Duodenal mucosa (tissue), 2 donors: Measurements from ENCODE around the gene SIRPG.

Experiments
- H3K27ac ChIP-seq: one replicate; pipeline ENCODE4 v1.7.0; 2013; ENCODE audit warnings: low read depth, low read length
- H3K27me3 ChIP-seq, 2 donors: one replicate each; pipeline ENCODE4 v1.7.0; 2013; ENCODE audit warnings: low read length in 2 of 2, control low read depth in 1 of 2; ENCODE audit not compliant: insufficient read depth in 2 of 2, control insufficient read depth in 1 of 2
- H3K36me3 ChIP-seq, 2 donors: one replicate each; pipeline ENCODE4 v1.7.0; 2013; ENCODE audit warnings: low read length in 2 of 2, control low read depth in 1 of 2; ENCODE audit not compliant: insufficient read depth in 2 of 2, control insufficient read depth in 1 of 2
- H3K4me1 ChIP-seq, 2 donors: one replicate each; pipeline ENCODE4 v1.7.0; 2013; ENCODE audit warnings: low read length in 2 of 2, control low read depth in 1 of 2; ENCODE audit not compliant: insufficient read depth in 2 of 2, control insufficient read depth in 1 of 2
- H3K4me3 ChIP-seq, 2 donors: one replicate each; pipeline ENCODE4 v1.7.0; 2013; ENCODE audit warnings: low read length in 2 of 2, low read depth in 1 of 2
- H3K9ac ChIP-seq, 2 donors: one replicate each; pipeline ENCODE4 v1.7.0; 2013; ENCODE audit warnings: low read length in 2 of 2, low read depth in 1 of 2
- H3K9me3 ChIP-seq, 2 donors: one replicate each; pipeline ENCODE4 v1.7.0; 2013; ENCODE audit warnings: low read length in 2 of 2, control low read depth in 1 of 2; ENCODE audit not compliant: control insufficient read depth in 1 of 2

SIRPG gene

GRCh38 chr20:1637226-1637625, 20.4 kb downstream of the SIRPG start:
- Histone ChIP-seq H3K9ac (no peak overlapping the region), H3K9me3 (no peaks in the 10 kb centered on the region), H3K4me1 (no peaks in the 10 kb centered on the region), H3K27me3 (no peaks in the 10 kb centered on the region), H3K27ac (no peak overlapping the region), H3K4me3 (no peak overlapping the region), H3K36me3 (no peaks in the 10 kb centered on the region)

- Histone ChIP-seq H3K4me3 (no peak overlapping the region), H3K27me3 (no peaks in the 10 kb centered on the region), H3K9me3 (no peaks in the 10 kb centered on the region), H3K4me1 (no peaks in the 10 kb centered on the region), H3K9ac (no peak overlapping the region), H3K27ac (no peak overlapping the region), H3K36me3 (no peaks in the 10 kb centered on the region)
These were observed 21.0 kb downstream of the SIRPG start for GRCh38 chr20:1636621-1637020.

- H3K4me3 ChIP-seq = no peak overlapping the region
- H3K9me3 ChIP-seq = no peaks in the 10 kb centered on the region
- no peak overlapping the region for H3K9ac ChIP-seq
- H3K27me3 ChIP-seq = no peaks in the 10 kb centered on the region
- H3K36me3 ChIP-seq = no peaks in the 10 kb centered on the region
- H3K4me1 ChIP-seq = no peaks in the 10 kb centered on the region
- H3K27ac ChIP-seq = no peak overlapping the region
These were observed 22.1 kb downstream of the SIRPG start for GRCh38 chr20:1635291-1635979.

GRCh38 chr20:1633535-1633934, 24.0 kb downstream of the SIRPG start:
- Histone ChIP-seq H3K9ac (no peak overlapping the region), H3K27me3 (no peaks in the 10 kb centered on the region), H3K36me3 (no peaks in the 10 kb centered on the region), H3K27ac (no peak overlapping the region), H3K4me3 (no peak overlapping the region), H3K9me3 (no peaks in the 10 kb centered on the region), H3K4me1 (no peaks in the 10 kb centered on the region)

GRCh38 chr20:1632178-1632577, 25.4 kb downstream of the SIRPG start:
- Histone ChIP-seq H3K27ac (no peak overlapping the region), H3K4me3 (no peak overlapping the region), H3K27me3 (no peaks in the 10 kb centered on the region), H3K4me1 (no peaks in the 10 kb centered on the region), H3K9me3 (no peaks in the 10 kb centered on the region), H3K36me3 (no peaks in the 10 kb centered on the region), H3K9ac (no peak overlapping the region)

- no peak overlapping the region for H3K4me3 ChIP-seq
- no peak overlapping the region for H3K27ac ChIP-seq
- H3K36me3 ChIP-seq = no peaks in the 10 kb centered on the region
- H3K9me3 ChIP-seq = no peaks in the 10 kb centered on the region
- no peak overlapping the region for H3K9ac ChIP-seq
- no peaks in the 10 kb centered on the region for H3K4me1 ChIP-seq
- H3K27me3 ChIP-seq = no peaks in the 10 kb centered on the region
These were observed 26.0 kb downstream of the SIRPG start for GRCh38 chr20:1631309-1632151.

- Histone ChIP-seq H3K4me1 (no peaks in the 10 kb centered on the region), H3K27me3 (no peaks in the 10 kb centered on the region), H3K27ac (no peak overlapping the region), H3K36me3 (no peaks in the 10 kb centered on the region), H3K9ac (no peak overlapping the region), H3K9me3 (no peaks in the 10 kb centered on the region), H3K4me3 (no peak overlapping the region)
These were observed 27.4 kb downstream of the SIRPG start for GRCh38 chr20:1630186-1630585.

GRCh38 chr20:1629321-1629720, 28.3 kb downstream of the SIRPG start:
- Histone ChIP-seq H3K4me3 (no peak overlapping the region), H3K9me3 (no peaks in the 10 kb centered on the region), H3K27ac (no peak overlapping the region), H3K9ac (no peak overlapping the region), H3K4me1 (no peaks in the 10 kb centered on the region), H3K36me3 (no peaks in the 10 kb centered on the region), H3K27me3 (no peaks in the 10 kb centered on the region)

GRCh38 chr20:1628621-1629020, 29.0 kb downstream of the SIRPG start:
- Histone ChIP-seq H3K9me3 (no peaks in the 10 kb centered on the region), H3K4me1 (peaks cover 0 to under 1% of the 10 kb centered on the region in 2 donors), H3K4me3 (no peak overlapping the region), H3K36me3 (no peaks in the 10 kb centered on the region), H3K27me3 (no peaks in the 10 kb centered on the region), H3K9ac (no peak overlapping the region), H3K27ac (no peak overlapping the region)

- no peaks in the 10 kb centered on the region for H3K9me3 ChIP-seq
These were observed 30.4 kb downstream of the SIRPG start for GRCh38 chr20:1627200-1627550.

More at GRCh38 chr20:1627200-1627550, 30.4 kb downstream of the SIRPG start:
- Histone ChIP-seq H3K36me3 (no peaks in the 10 kb centered on the region), H3K4me1 (peaks cover 4 to 12% of the 10 kb centered on the region in 2 donors), H3K9ac (no peak overlapping the region), H3K27me3 (no peaks in the 10 kb centered on the region), H3K4me3 (no peak overlapping the region), H3K27ac (no peak overlapping the region)
